Measurements from ENCODE around the gene LRRC4C. TPM values are rescaled to one million over a fixed set of nuclear protein-coding genes. Genes with fewer than 3 reads are reported as not detected.

The LRRC4C gene
- total RNA-seq, 1 donor from 2014 or later, result 1.2 TPM

DNA sequence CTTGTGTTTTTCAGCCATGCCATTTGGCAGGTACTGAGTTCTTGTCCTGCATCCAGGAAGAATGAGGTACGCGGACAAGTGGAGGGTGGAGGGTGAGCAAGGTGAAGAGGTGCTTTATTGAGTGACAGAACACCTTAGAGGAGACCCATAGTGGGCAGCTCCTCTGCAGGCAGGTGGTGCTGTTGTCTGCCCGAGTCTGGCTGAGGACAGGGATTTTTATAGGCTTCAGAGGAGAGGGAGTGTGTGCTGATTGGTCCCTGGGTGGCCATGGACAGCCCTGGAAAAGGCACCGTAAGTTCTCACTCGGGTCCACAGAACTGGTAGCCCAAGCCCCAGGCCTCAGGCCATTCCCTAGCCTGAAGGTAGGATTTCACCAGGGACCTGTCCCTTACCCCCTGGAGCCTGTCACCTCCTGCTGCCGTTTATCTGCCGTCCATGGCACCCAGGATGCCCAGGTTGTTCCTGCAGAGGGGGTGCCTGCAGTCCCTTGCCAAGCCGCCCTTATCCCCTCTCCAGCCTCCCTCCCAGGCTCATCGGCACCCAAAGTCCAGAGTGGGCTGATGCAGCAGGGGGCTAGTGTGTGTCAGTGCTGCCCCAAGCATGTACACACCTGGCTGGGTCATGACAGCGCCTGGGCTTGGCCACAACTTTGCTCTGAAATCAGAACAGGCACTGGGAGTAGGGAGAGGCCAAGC lies 213.6 kb downstream of the LRRC4C start:
- no peak for DNase-seq (ENCODE audit: low spot score)
- Mint-ChIP-seq H3K9me3 (ENCODE audit: unreplicated experiment) (peaks cover 7% of the 10 kb centered on the region), H3K27ac (ENCODE audit: unreplicated experiment) (no peak overlapping the region), H3K4me3 (ENCODE audit: unreplicated experiment) (no peak overlapping the region), H3K27me3 (ENCODE audit: unreplicated experiment) (no peaks in the 10 kb centered on the region), H3K36me3 (ENCODE audit: low read depth, unreplicated experiment) (no peaks in the 10 kb centered on the region), H3K4me1 (ENCODE audit: unreplicated experiment) (no peaks in the 10 kb centered on the region)
- TF ChIP-seq, protein P1, sequence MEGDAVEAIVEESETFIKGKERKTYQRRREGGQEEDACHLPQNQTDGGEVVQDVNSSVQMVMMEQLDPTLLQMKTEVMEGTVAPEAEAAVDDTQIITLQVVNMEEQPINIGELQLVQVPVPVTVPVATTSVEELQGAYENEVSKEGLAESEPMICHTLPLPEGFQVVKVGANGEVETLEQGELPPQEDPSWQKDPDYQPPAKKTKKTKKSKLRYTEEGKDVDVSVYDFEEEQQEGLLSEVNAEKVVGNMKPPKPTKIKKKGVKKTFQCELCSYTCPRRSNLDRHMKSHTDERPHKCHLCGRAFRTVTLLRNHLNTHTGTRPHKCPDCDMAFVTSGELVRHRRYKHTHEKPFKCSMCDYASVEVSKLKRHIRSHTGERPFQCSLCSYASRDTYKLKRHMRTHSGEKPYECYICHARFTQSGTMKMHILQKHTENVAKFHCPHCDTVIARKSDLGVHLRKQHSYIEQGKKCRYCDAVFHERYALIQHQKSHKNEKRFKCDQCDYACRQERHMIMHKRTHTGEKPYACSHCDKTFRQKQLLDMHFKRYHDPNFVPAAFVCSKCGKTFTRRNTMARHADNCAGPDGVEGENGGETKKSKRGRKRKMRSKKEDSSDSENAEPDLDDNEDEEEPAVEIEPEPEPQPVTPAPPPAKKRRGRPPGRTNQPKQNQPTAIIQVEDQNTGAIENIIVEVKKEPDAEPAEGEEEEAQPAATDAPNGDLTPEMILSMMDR (IDR thresholded peaks at IDR 0.05; ENCODE audit: unreplicated experiment), result no peak

DNA sequence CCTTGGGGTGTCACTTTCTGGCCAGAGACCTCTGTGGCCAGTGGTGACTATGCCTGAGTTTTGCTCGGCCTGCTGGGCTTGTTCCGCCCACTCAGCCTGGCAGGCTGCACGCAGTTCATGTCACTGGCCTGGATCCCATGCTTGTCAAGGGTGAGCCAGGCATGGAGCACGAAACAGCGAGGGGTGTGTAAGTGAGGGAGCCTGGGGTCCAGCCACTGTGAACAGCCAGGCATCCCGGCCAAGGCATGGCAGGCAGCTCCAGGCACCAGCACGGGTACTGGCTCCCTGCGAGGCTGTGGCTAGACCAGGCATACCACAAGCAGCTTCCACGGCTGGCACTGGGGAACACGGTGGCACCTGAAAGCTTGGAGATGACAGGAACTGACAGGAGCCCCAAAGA lies 214.3 kb downstream of the LRRC4C start:
- DNase-seq (ENCODE audit: low spot score), result no peak
- Mint-ChIP-seq H3K9me3 (ENCODE audit: unreplicated experiment) (peaks cover 7% of the 10 kb centered on the region), H3K27ac (ENCODE audit: unreplicated experiment) (no peak overlapping the region), H3K36me3 (ENCODE audit: low read depth, unreplicated experiment) (no peaks in the 10 kb centered on the region), H3K4me3 (ENCODE audit: unreplicated experiment) (no peak overlapping the region), H3K27me3 (ENCODE audit: unreplicated experiment) (no peaks in the 10 kb centered on the region), H3K4me1 (ENCODE audit: unreplicated experiment) (no peaks in the 10 kb centered on the region)
- TF ChIP-seq, protein P1 (IDR thresholded peaks at IDR 0.05; ENCODE audit: unreplicated experiment), result no peak

DNA sequence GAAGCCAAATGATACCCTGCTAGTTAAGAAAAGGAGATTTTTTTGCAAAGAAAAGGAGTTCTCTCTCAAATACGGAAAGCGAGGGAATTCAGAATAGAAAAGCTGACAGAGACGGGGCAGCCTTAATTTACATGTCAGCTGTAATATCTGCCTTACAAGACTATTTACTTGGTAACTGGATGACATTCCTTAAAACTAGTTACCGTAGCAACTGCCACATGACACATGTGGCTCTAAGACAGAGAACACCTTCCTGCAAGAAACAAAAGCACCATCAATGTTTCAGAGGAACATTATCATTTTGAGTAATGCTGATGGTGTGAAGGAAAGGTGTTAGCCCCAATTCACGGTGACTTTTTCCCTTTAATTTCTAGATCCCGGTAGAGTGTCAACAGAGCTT lies 222.1 kb downstream of the LRRC4C start:
- no peak for DNase-seq (ENCODE audit: low spot score)
- no peaks in the 10 kb centered on the region for H3K27me3 Mint-ChIP-seq (ENCODE audit: unreplicated experiment)
- TF ChIP-seq, protein P1 (IDR thresholded peaks at IDR 0.05; ENCODE audit: unreplicated experiment), result no peak
- H3K27ac Mint-ChIP-seq (ENCODE audit: unreplicated experiment), result no peak overlapping the region
- no peak overlapping the region for H3K4me3 Mint-ChIP-seq (ENCODE audit: unreplicated experiment)
- H3K9me3 Mint-ChIP-seq (ENCODE audit: unreplicated experiment), result no peaks in the 10 kb centered on the region
- no peaks in the 10 kb centered on the region for H3K36me3 Mint-ChIP-seq (ENCODE audit: low read depth, unreplicated experiment)
- no peaks in the 10 kb centered on the region for H3K4me1 Mint-ChIP-seq (ENCODE audit: unreplicated experiment)

DNA sequence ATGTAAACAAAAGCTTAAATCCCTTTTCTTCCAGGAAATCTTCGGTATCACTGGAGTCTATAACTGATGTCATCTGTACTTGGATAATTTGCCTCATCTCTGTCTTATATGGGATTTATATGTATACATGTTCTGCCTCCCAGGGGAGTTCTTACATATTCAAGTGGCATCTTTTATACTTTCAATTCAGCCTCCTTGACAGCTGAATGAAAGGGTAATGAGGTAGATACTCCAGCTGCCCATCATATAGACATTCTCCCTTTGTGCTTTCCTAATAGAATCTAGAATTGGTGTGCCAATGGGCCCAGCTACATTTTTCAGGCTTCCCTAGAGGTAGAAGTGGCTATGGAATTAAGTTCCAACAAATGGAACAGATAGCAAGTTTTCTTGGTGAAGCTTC lies 223.8 kb downstream of the LRRC4C start:
- Mint-ChIP-seq H3K27me3 (ENCODE audit: unreplicated experiment) (no peaks in the 10 kb centered on the region), H3K27ac (ENCODE audit: unreplicated experiment) (no peak overlapping the region), H3K36me3 (ENCODE audit: low read depth, unreplicated experiment) (no peaks in the 10 kb centered on the region), H3K4me1 (ENCODE audit: unreplicated experiment) (no peaks in the 10 kb centered on the region), H3K4me3 (ENCODE audit: unreplicated experiment) (no peak overlapping the region), H3K9me3 (ENCODE audit: unreplicated experiment) (no peaks in the 10 kb centered on the region)
- no peak for DNase-seq (ENCODE audit: low spot score)
- TF ChIP-seq, protein P1 (IDR thresholded peaks at IDR 0.05; ENCODE audit: unreplicated experiment), result no peak

DNA sequence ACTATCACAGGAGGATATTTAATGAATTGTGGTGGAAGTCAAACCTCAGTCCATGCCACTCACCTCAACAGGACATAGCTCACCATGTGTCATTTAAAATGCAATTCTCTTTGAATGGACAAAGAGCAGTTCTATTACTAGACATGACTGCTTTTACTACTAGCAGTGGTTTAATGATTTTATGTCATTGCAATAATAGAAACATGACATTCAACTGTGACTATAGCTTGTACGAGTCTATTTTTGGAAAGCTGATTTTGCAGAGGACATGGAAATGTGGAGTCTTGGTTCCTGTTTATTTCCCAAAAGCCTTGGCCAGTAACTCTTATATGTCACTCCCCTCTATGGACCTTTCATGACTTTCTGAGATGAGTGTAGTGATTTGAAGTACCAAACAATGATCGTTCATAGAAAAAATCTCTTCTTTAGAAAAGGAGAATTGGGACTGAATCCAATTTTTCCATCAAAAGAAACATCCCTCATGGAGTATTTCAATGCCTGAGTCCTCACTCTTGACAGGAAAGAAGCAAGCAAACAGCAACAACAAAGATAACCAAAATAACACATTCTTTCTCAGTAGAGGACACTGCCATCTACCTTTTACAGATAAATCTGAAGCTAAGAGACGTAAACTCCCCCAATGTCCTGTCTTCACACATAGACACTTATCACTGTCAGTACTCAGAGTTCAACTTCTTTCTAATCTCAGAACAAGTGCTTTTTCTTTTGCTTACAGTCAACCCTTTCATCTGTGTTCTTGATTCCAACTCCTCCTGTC lies 233.4 kb downstream of the LRRC4C start:
- Mint-ChIP-seq H3K27ac (ENCODE audit: unreplicated experiment) (no peak overlapping the region), H3K4me1 (ENCODE audit: unreplicated experiment) (no peaks in the 10 kb centered on the region), H3K27me3 (ENCODE audit: unreplicated experiment) (no peaks in the 10 kb centered on the region), H3K36me3 (ENCODE audit: low read depth, unreplicated experiment) (no peaks in the 10 kb centered on the region), H3K4me3 (ENCODE audit: unreplicated experiment) (no peak overlapping the region), H3K9me3 (ENCODE audit: unreplicated experiment) (no peaks in the 10 kb centered on the region)
- no peak for DNase-seq (ENCODE audit: low spot score)
- TF ChIP-seq, protein P1 (IDR thresholded peaks at IDR 0.05; ENCODE audit: unreplicated experiment), result no peak
